ENCODE results near the gene RRP1. TPM values are rescaled to one million over a fixed set of nuclear protein-coding genes. Genes with fewer than 3 reads are reported as not detected.

RRP1 gene
- total and polyA plus RNA-seq, 9 of the 15 experiments (the other 6 are each of a cell fraction or from before 2014, with no cell fraction given): 0.89 to 105 (median 51.6) TPM

- no peak for TF ChIP-seq MLX (CRISPR knock-in tag; conservative IDR thresholded peaks at IDR 0.05)
- TF ChIP-seq ZNF551 (CRISPR knock-in tag; IDR thresholded peaks at IDR 0.05): no peak
- peak; percentile 65; the same call in 1 of the 2 replicates for TF ChIP-seq ZC3H4 (CRISPR knock-in tag; IDR thresholded peaks at IDR 0.05; ENCODE audit: borderline replicate concordance)
- peak; percentile 29; the same call in 1 of the 2 replicates for TF ChIP-seq RBFOX2 (IDR thresholded peaks at IDR 0.05; ENCODE audit: low read depth, low read length)
- no peak for TF ChIP-seq OTX1 (CRISPR knock-in tag; IDR thresholded peaks at IDR 0.05)
- no peak for TF ChIP-seq BCL6 (CRISPR knock-in tag; IDR thresholded peaks at IDR 0.05)
- TF ChIP-seq, protein P1, sequence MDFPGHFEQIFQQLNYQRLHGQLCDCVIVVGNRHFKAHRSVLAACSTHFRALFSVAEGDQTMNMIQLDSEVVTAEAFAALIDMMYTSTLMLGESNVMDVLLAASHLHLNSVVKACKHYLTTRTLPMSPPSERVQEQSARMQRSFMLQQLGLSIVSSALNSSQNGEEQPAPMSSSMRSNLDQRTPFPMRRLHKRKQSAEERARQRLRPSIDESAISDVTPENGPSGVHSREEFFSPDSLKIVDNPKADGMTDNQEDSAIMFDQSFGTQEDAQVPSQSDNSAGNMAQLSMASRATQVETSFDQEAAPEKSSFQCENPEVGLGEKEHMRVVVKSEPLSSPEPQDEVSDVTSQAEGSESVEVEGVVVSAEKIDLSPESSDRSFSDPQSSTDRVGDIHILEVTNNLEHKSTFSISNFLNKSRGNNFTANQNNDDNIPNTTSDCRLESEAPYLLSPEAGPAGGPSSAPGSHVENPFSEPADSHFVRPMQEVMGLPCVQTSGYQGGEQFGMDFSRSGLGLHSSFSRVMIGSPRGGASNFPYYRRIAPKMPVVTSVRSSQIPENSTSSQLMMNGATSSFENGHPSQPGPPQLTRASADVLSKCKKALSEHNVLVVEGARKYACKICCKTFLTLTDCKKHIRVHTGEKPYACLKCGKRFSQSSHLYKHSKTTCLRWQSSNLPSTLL (IDR thresholded peaks at IDR 0.05): no peak
Observed at GRCh38 chr21:43815991-43816390, 26.6 kb downstream of the RRP1 start (continued).

- no peak for ATAC-seq
- no peak overlapping the region for H3K4me2 ChIP-seq (ENCODE audit: insufficient read depth, low read length)
- H2AFZ ChIP-seq (ENCODE audit: low read depth, low read length): no peak overlapping the region
- TF ChIP-seq, protein P2, sequence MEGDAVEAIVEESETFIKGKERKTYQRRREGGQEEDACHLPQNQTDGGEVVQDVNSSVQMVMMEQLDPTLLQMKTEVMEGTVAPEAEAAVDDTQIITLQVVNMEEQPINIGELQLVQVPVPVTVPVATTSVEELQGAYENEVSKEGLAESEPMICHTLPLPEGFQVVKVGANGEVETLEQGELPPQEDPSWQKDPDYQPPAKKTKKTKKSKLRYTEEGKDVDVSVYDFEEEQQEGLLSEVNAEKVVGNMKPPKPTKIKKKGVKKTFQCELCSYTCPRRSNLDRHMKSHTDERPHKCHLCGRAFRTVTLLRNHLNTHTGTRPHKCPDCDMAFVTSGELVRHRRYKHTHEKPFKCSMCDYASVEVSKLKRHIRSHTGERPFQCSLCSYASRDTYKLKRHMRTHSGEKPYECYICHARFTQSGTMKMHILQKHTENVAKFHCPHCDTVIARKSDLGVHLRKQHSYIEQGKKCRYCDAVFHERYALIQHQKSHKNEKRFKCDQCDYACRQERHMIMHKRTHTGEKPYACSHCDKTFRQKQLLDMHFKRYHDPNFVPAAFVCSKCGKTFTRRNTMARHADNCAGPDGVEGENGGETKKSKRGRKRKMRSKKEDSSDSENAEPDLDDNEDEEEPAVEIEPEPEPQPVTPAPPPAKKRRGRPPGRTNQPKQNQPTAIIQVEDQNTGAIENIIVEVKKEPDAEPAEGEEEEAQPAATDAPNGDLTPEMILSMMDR (IDR thresholded peaks at IDR 0.05 in 2 of 3, conservative IDR thresholded peaks at IDR 0.05 in 1 of 3; ENCODE audit: insufficient read depth in 2 of 3, low read depth in 1 of 3, low read length in 3 of 3): peak in 2 of 3 experiments; percentile 20 to 25; a peak in 3 of 6 replicates
- TF ChIP-seq RBFOX2 (IDR thresholded peaks at IDR 0.05; ENCODE audit: low read depth, low read length): 0 out of 2 replicates have a peak, but pooled peaks have one; percentile 3
- no peak for TF ChIP-seq HNRNPK (IDR thresholded peaks at IDR 0.05; ENCODE audit: low read depth, low read length, poor library complexity, severe bottlenecking)
- DNase-seq (ENCODE audit: extremely low read depth in 1 of 4, low spot score in 3 of 4): no peak
- no peaks in the 10 kb centered on the region for H3K79me2 ChIP-seq (ENCODE audit: control insufficient read depth, insufficient read depth, low read length)
- in situ Hi-C loops (cut with MboI): no loop called here
- intact Hi-C loops (cut with micrococcal nuclease): no loop called here
- no TSS peak for BruUV-seq (replicated peaks)
- no peak for FAIRE-seq
- H3K9ac ChIP-seq (ENCODE audit: insufficient read depth in 1 of 2, low read depth in 2 of 2, low read length in 2 of 2): peak overlapping the region in 1 of 2 experiments; percentile 1; a peak in 1 of 4 replicates
- H3K9me3 ChIP-seq (replicated peaks; ENCODE audit: control insufficient read depth, insufficient read depth, low read depth, low read length): no peaks in the 10 kb centered on the region
- WGBS (ENCODE audit: insufficient coverage, low coverage, missing lambda C conversion rate): 68% methylated on average over 14 of the region's 14 CpGs
- no peak overlapping the region for H3K4me3 ChIP-seq
- ChIA-PET POLR2A (interaction anchor here (0.6 kb wide), 1 partner anchor 99 kb away, joined by 3 read pairs; no protein-coding TSS in a partner anchor), CTCF (ENCODE audit: low intra/inter-chr PET ratio) (no interaction called here)
- H3K36me3 ChIP-seq (ENCODE audit: control insufficient read depth, insufficient read depth, low read length): no peaks in the 10 kb centered on the region
- H3K9me1 ChIP-seq (ENCODE audit: control insufficient read depth, insufficient read depth, low read length): no peaks in the 10 kb centered on the region
- peaks cover 12 to 79% of the 10 kb centered on the region in 2 experiments; a peak in 3 of 5 replicates for H3K4me1 ChIP-seq (replicated peaks in 1 of 2; ENCODE audit: control insufficient read depth in 2 of 2, insufficient read depth in 2 of 2, low read length in 2 of 2)
- H3K27me3 ChIP-seq (ENCODE audit: control insufficient read depth in 2 of 2, insufficient read depth in 2 of 2, low read length in 2 of 2): no peaks in the 10 kb centered on the region; a peak in 1 of 5 replicates
- no peak overlapping the region for H3K27ac ChIP-seq (ENCODE audit: extremely low read depth, low read depth, low read length)
- 0 out of 2 replicates have a peak, but pooled peaks cover 4% of the 10 kb centered on the region for H4K20me1 ChIP-seq (replicated peaks; ENCODE audit: control insufficient read depth, insufficient read depth, low read length)
Observed at GRCh38 chr21:43816611-43817071, 27.3 kb downstream of the RRP1 start.

All from K562 (cell line).